OCI-LY7 (cell line): Measurements from ENCODE around the gene CLEC16A. TPM values are rescaled to one million over a fixed set of nuclear protein-coding genes. Genes with fewer than 3 reads are reported as not detected.

Source experiments
- BruUV-seq: library from RNA; stranded (reverse); fragments of 400-500 nt; replicated peaks from 2 replicates; lab custom pipeline; 2021; lab: Mats Ljungman, UMichigan
- CTCF ChIA-PET: fragments of 300-600 bp; sonication (Branson Sonifier 250); formaldehyde crosslinking; loops from one replicate; lab custom pipeline; 2022; ENCODE audit warnings: antibody characterized with exemption; ENCODE audit not compliant: unreplicated experiment; lab: Charles Lee
- POLR2A ChIA-PET: fragments of 300-600 bp; sonication (Branson Sonifier 250); formaldehyde crosslinking; loops from one replicate; lab custom pipeline; 2022; ENCODE audit warnings: antibody characterized with exemption; lab: Charles Lee
- DNase-seq: peaks from one replicate; pipeline ENCODE4 v3.0.0-alpha.2; 2015; ENCODE audit warnings: low spot score
- H2AFZ ChIP-seq: fragments of 200-600 bp; sonication (generic), shearing (Covaris generic); 2 replicates; pipeline ENCODE4 v1.6.1; 2014; ENCODE audit warnings: mild to moderate bottlenecking, antibody characterized with exemption, low read length, moderate library complexity
- H3K27ac ChIP-seq: fragments of 200-600 bp; sonication (generic); 2 replicates; pipeline ENCODE4 v1.5.1; 2014; ENCODE audit warnings: mixed run types, low read depth, mild to moderate bottlenecking, moderate library complexity, low read length, inconsistent platforms; ENCODE audit not compliant: poor library complexity, severe bottlenecking
- H3K36me3 ChIP-seq: fragments of 200-600 bp; sonication (generic); 2 replicates; pipeline ENCODE4 v1.6.1; 2014; ENCODE audit warnings: mild to moderate bottlenecking, antibody characterized with exemption, low read length, moderate library complexity, mixed read lengths; ENCODE audit not compliant: insufficient read depth
- H3K4me1 ChIP-seq: fragments of 200-600 bp; sonication (generic); 2 replicates; pipeline ENCODE4 v1.5.1; 2014; ENCODE audit warnings: mild to moderate bottlenecking, low read length; ENCODE audit not compliant: insufficient read depth, poor library complexity, severe bottlenecking
- H3K4me2 ChIP-seq: fragments of 200-600 bp; sonication (generic); 2 replicates; pipeline ENCODE4 v1.6.1; 2014; ENCODE audit warnings: mild to moderate bottlenecking, low read length
- H3K4me3 ChIP-seq: fragments of 200-600 bp; sonication (generic); 2 replicates; pipeline ENCODE4 v1.5.1; 2014; ENCODE audit warnings: mild to moderate bottlenecking, low read depth, low read length; ENCODE audit not compliant: poor library complexity, severe bottlenecking
- H3K79me2 ChIP-seq: fragments of 200-600 bp; sonication (generic); 2 replicates; pipeline ENCODE4 v1.6.1; 2016; ENCODE audit warnings: low read depth, mild to moderate bottlenecking, low read length, moderate library complexity, mixed read lengths; ENCODE audit not compliant: insufficient read depth
- H3K9me2 ChIP-seq: fragments of 200-600 bp; sonication (generic); 2 replicates; pipeline ENCODE4 v1.6.1; 2016; ENCODE audit warnings: mild to moderate bottlenecking, low read length, mixed read lengths; ENCODE audit not compliant: insufficient read depth
- H3K9me3 ChIP-seq: fragments of 200-600 bp; sonication (generic); 2 replicates; pipeline ENCODE4 v1.6.1; 2014; ENCODE audit warnings: mild to moderate bottlenecking, mixed run types, low read length, mixed read lengths
- H4K20me1 ChIP-seq: fragments of 200-600 bp; sonication (generic); 2 replicates; pipeline ENCODE4 v1.6.1; 2014; ENCODE audit warnings: mild to moderate bottlenecking, antibody characterized with exemption, low read length, moderate library complexity, mixed read lengths; ENCODE audit not compliant: insufficient read depth
- EZH2phosphoT487 ChIP-seq: fragments of 200-600 bp; sonication (generic); IDR thresholded peaks from 2 replicates; pipeline ENCODE4 v1.6.1; 2018; ENCODE audit warnings: low read depth, borderline replicate concordance, mild to moderate bottlenecking, mixed run types, antibody characterized with exemption, low read length, moderate library complexity, mixed read lengths
- intact Hi-C: fragments of 100-400 bp; cut with micrococcal nuclease; formaldehyde crosslinking; loops from one replicate; pipeline ENCODE4 v1.10.0; 2022; ENCODE audit not compliant: unreplicated experiment
- total RNA-seq, 2 experiments: library from RNA; depleted of rRNA in 1 of 2; stranded (reverse); fragments of >200 nt in 1 of 2; shearing (Covaris generic) in 1 of 2; gene quantifications; 2 replicates each; pipeline ENCODE4 v1.2.3, GENCODE V29; 2014 to 2022
- TF ChIP-seq, protein P1 (sequence below): fragments of 200-600 bp; sonication (generic); conservative IDR thresholded peaks from 2 replicates; pipeline ENCODE4 v1.5.1; 2014; ENCODE audit warnings: mild to moderate bottlenecking, antibody characterized with exemption, low read length, moderate library complexity, mixed read lengths

The CLEC16A gene
- total RNA-seq, 2 experiments from 2014 or later = 26.2 to 50.9 TPM

DNA sequence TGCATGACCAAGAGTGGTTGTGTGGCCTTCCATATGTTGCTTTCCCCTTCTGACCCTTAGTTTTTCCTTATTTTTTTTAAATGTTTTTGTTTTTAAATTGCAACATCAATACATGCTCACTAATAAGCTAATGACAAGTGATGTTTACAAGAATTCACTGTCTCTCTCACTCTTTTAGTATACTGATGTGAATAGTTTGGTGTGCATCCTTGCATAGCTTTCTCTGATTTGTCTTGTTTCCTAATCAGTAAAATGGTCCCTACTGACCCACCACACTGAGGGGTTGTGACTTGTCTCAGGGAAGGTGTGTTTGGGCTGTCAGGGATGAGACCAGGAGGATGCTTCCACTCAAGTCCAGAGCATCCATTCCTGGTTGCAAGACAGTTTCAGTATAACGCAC is 41.4 kb upstream of the CLEC16A start:
- Histone ChIP-seq H3K9me3 (no peaks in the 10 kb centered on the region), H3K79me2 (no peaks in the 10 kb centered on the region), H3K4me2 (no peak overlapping the region), H4K20me1 (no peaks in the 10 kb centered on the region), H3K4me3 (no peak overlapping the region), H3K27ac (no peak overlapping the region), H3K4me1 (no peaks in the 10 kb centered on the region), H3K9me2 (no peaks in the 10 kb centered on the region), H3K36me3 (peaks cover 100% of the 10 kb centered on the region), H2AFZ (no peak overlapping the region)
- ChIA-PET CTCF (no interaction called here), POLR2A (interaction anchor here (0.7 kb wide), 1 partner anchor 26 kb away, joined by 3 read pairs; the partner anchor contains the start of gene CIITA)
- intact Hi-C loops = no loop called here
- no peak for TF ChIP-seq EZH2phosphoT487
- TF ChIP-seq, protein P1, sequence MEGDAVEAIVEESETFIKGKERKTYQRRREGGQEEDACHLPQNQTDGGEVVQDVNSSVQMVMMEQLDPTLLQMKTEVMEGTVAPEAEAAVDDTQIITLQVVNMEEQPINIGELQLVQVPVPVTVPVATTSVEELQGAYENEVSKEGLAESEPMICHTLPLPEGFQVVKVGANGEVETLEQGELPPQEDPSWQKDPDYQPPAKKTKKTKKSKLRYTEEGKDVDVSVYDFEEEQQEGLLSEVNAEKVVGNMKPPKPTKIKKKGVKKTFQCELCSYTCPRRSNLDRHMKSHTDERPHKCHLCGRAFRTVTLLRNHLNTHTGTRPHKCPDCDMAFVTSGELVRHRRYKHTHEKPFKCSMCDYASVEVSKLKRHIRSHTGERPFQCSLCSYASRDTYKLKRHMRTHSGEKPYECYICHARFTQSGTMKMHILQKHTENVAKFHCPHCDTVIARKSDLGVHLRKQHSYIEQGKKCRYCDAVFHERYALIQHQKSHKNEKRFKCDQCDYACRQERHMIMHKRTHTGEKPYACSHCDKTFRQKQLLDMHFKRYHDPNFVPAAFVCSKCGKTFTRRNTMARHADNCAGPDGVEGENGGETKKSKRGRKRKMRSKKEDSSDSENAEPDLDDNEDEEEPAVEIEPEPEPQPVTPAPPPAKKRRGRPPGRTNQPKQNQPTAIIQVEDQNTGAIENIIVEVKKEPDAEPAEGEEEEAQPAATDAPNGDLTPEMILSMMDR = no peak
- no TSS peak for BruUV-seq
- no peak for DNase-seq

DNA sequence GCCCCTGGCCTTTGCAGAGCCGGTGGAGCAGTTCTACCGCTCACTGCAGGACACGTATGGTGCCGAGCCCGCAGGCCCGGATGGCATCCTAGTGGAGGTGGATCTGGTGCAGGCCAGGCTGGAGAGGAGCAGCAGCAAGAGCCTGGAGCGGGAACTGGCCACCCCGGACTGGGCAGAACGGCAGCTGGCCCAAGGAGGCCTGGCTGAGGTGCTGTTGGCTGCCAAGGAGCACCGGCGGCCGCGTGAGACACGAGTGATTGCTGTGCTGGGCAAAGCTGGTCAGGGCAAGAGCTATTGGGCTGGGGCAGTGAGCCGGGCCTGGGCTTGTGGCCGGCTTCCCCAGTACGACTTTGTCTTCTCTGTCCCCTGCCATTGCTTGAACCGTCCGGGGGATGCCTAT is 37.9 kb upstream of the CLEC16A start:
- no peaks in the 10 kb centered on the region for H4K20me1 ChIP-seq
- no peak overlapping the region for H3K27ac ChIP-seq
- H3K4me1 ChIP-seq = no peaks in the 10 kb centered on the region
- peaks cover 97% of the 10 kb centered on the region for H3K36me3 ChIP-seq
- H3K4me3 ChIP-seq = no peak overlapping the region
- intact Hi-C loops = no loop called here
- no peak for DNase-seq
- no TSS peak for BruUV-seq
- H3K79me2 ChIP-seq = no peaks in the 10 kb centered on the region
- no peaks in the 10 kb centered on the region for H3K9me2 ChIP-seq
- CTCF ChIA-PET = no interaction called here
- no peak overlapping the region for H3K4me2 ChIP-seq
- no peak for TF ChIP-seq EZH2phosphoT487
- TF ChIP-seq, protein P1 = no peak
- POLR2A ChIA-PET = no interaction called here
- H3K9me3 ChIP-seq = no peaks in the 10 kb centered on the region
- no peak overlapping the region for H2AFZ ChIP-seq

DNA sequence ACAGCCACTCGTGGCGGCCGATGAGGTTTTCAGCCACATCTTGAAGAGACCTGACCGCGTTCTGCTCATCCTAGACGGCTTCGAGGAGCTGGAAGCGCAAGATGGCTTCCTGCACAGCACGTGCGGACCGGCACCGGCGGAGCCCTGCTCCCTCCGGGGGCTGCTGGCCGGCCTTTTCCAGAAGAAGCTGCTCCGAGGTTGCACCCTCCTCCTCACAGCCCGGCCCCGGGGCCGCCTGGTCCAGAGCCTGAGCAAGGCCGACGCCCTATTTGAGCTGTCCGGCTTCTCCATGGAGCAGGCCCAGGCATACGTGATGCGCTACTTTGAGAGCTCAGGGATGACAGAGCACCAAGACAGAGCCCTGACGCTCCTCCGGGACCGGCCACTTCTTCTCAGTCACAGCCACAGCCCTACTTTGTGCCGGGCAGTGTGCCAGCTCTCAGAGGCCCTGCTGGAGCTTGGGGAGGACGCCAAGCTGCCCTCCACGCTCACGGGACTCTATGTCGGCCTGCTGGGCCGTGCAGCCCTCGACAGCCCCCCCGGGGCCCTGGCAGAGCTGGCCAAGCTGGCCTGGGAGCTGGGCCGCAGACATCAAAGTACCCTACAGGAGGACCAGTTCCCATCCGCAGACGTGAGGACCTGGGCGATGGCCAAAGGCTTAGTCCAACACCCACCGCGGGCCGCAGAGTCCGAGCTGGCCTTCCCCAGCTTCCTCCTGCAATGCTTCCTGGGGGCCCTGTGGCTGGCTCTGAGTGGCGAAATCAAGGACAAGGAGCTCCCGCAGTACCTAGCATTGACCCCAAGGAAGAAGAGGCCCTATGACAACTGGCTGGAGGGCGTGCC is 37.2 kb upstream of the CLEC16A start:
- Histone ChIP-seq H3K27ac (no peak overlapping the region), H3K36me3 (peaks cover 97% of the 10 kb centered on the region), H3K9me2 (no peaks in the 10 kb centered on the region), H2AFZ (no peak overlapping the region), H3K79me2 (no peaks in the 10 kb centered on the region), H4K20me1 (no peaks in the 10 kb centered on the region), H3K4me3 (no peak overlapping the region), H3K4me2 (no peak overlapping the region), H3K9me3 (no peaks in the 10 kb centered on the region), H3K4me1 (peaks cover under 1% of the 10 kb centered on the region)
- intact Hi-C loops = no loop called here
- POLR2A ChIA-PET = no interaction called here
- CTCF ChIA-PET = no interaction called here
- TF ChIP-seq, protein P1 = no peak
- no peak for TF ChIP-seq EZH2phosphoT487
- no TSS peak for BruUV-seq
- no peak for DNase-seq
